ENCODE results near the gene RBM10. TPM values are rescaled to one million over a fixed set of nuclear protein-coding genes. Genes with fewer than 3 reads are reported as not detected.

The RBM10 gene
- total RNA-seq, 1 experiment from 2014 or later, result 56.9 TPM

GRCh38 chrX:47198687-47199080, 53.7 kb downstream of the RBM10 start:
- H3K27ac ChIP-seq (ENCODE audit: low read depth, low read length), result no peak overlapping the region
- H3K79me2 ChIP-seq (ENCODE audit: insufficient read depth, low read length), result peaks cover 74% of the 10 kb centered on the region
- no peaks in the 10 kb centered on the region for H3K27me3 ChIP-seq (ENCODE audit: insufficient read depth, low read length)
- no peak for TF ChIP-seq ELF1 (IDR thresholded peaks at IDR 0.05; ENCODE audit: borderline replicate concordance, low read depth)
- no peak for TF ChIP-seq ATF3 (IDR thresholded peaks at IDR 0.05)
- no peak for TF ChIP-seq EZH2phosphoT487 (IDR thresholded peaks at IDR 0.05; ENCODE audit: borderline replicate concordance)
- TF ChIP-seq SIN3A (IDR thresholded peaks at IDR 0.05; ENCODE audit: low read depth), result no peak
- TF ChIP-seq JUND (IDR thresholded peaks at IDR 0.05), result no peak
- TF ChIP-seq EGR1 (IDR thresholded peaks at IDR 0.05; ENCODE audit: low read depth), result no peak
- no peak for TF ChIP-seq ZNF274 (IDR thresholded peaks at IDR 0.05; ENCODE audit: low read depth, low read length)
- TF ChIP-seq YY1 (IDR thresholded peaks at IDR 0.05; ENCODE audit: extremely low read depth, insufficient replicate concordance, low read depth, low read length), result no peak
- TF ChIP-seq SRF (IDR thresholded peaks at IDR 0.05; ENCODE audit: low read depth), result no peak
- ChIA-PET CTCF (no interaction called here), RAD21 (ENCODE audit: low non-redundant PET in 1 of 2, low total read pairs in 2 of 2, uncharacterized antibody in 2 of 2, unreplicated experiment in 2 of 2) (interaction anchor here in 1 of 2 experiments (0.5 kb wide), 1 partner anchor 325 kb away, joined by 5 read pairs; no protein-coding TSS in a partner anchor), POLR2A (no interaction called here)
- ATAC-seq (no peak), DNase-seq (ENCODE audit: low read depth, low spot score) (no peak)
- no peak overlapping the region for H3K4me2 ChIP-seq (ENCODE audit: low read length)
- no peaks in the 10 kb centered on the region for H3K9me2 ChIP-seq (ENCODE audit: insufficient read depth)
- H2AFZ ChIP-seq (ENCODE audit: low read depth, low read length, poor library complexity, severe bottlenecking), result no peak overlapping the region
- peaks cover 2 to 7% of the 10 kb centered on the region in 2 experiments; a peak in 1 of 4 replicates for H3K4me1 ChIP-seq (ENCODE audit: control insufficient read depth in 1 of 2, insufficient read depth in 2 of 2, low read length in 2 of 2)
- H3K36me3 ChIP-seq (ENCODE audit: control insufficient read depth in 1 of 2, insufficient read depth in 2 of 2, low read length in 2 of 2), result peaks cover 16 to 42% of the 10 kb centered on the region in 2 experiments; a peak in 3 of 4 replicates
- intact Hi-C loops (cut with micrococcal nuclease), result loop anchor here (10.0 kb wide), 1 partner anchor 556 kb away; no protein-coding TSS in a partner anchor
- no peaks in the 10 kb centered on the region for H4K20me1 ChIP-seq (ENCODE audit: insufficient read depth)
- no peak overlapping the region for H3K9ac ChIP-seq (ENCODE audit: low read length)
- no peak overlapping the region for H3K4me3 ChIP-seq (replicated peaks in 1 of 2; ENCODE audit: low read depth in 1 of 2, low read length in 2 of 2)
- no TSS peak for BruUV-seq (replicated peaks)
- no peaks in the 10 kb centered on the region for H3K9me3 ChIP-seq (ENCODE audit: control insufficient read depth in 1 of 2, insufficient read depth in 1 of 2, low read depth in 1 of 2, low read length in 2 of 2)

DNA sequence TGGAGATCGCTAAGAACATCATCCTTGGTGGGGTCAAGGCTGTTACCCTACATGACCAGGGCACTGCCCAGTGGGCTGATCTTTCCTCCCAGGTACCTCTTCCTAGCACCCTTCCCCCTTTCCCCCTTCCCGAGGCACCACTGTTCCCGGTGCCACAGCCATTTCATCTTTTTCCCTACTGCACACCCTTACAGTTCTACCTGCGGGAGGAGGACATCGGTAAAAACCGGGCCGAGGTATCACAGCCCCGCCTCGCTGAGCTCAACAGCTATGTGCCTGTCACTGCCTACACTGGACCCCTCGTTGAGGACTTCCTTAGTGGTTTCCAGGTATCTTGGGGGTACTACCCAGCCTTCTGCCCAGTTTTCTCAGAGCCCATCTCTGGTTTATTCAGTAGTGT, 54.3 kb downstream of the RBM10 start:
- no peaks in the 10 kb centered on the region for H3K9me3 ChIP-seq (ENCODE audit: control insufficient read depth in 1 of 2, insufficient read depth in 1 of 2, low read depth in 1 of 2, low read length in 2 of 2)
- no peak overlapping the region for H3K4me2 ChIP-seq (ENCODE audit: low read length)
- H3K79me2 ChIP-seq (ENCODE audit: insufficient read depth, low read length), result peaks cover 68% of the 10 kb centered on the region
- no peak overlapping the region for H3K9ac ChIP-seq (ENCODE audit: low read length)
- no peak for ATAC-seq
- intact Hi-C loops (cut with micrococcal nuclease), result loop anchor here (10.0 kb wide), 1 partner anchor 556 kb away; no protein-coding TSS in a partner anchor
- no peaks in the 10 kb centered on the region for H4K20me1 ChIP-seq (ENCODE audit: insufficient read depth)
- no peak overlapping the region for H2AFZ ChIP-seq (ENCODE audit: low read depth, low read length, poor library complexity, severe bottlenecking)
- POLR2A ChIA-PET, result no interaction called here
- RAD21 ChIA-PET (ENCODE audit: low non-redundant PET in 1 of 2, low total read pairs in 2 of 2, uncharacterized antibody in 2 of 2, unreplicated experiment in 2 of 2), result no interaction called here
- no peaks in the 10 kb centered on the region for H3K9me2 ChIP-seq (ENCODE audit: insufficient read depth)
- CTCF ChIA-PET, result no interaction called here
- H3K27ac ChIP-seq (ENCODE audit: low read depth, low read length), result no peak overlapping the region
- no TSS peak for BruUV-seq (replicated peaks)
- peaks cover 18 to 44% of the 10 kb centered on the region in 2 experiments; a peak in 3 of 4 replicates for H3K36me3 ChIP-seq (ENCODE audit: control insufficient read depth in 1 of 2, insufficient read depth in 2 of 2, low read length in 2 of 2)
- peaks cover 2 to 7% of the 10 kb centered on the region in 2 experiments; a peak in 1 of 4 replicates for H3K4me1 ChIP-seq (ENCODE audit: control insufficient read depth in 1 of 2, insufficient read depth in 2 of 2, low read length in 2 of 2)
- TF ChIP-seq SRF (IDR thresholded peaks at IDR 0.05; ENCODE audit: low read depth) (no peak), SIN3A (IDR thresholded peaks at IDR 0.05; ENCODE audit: low read depth) (no peak), JUND (IDR thresholded peaks at IDR 0.05) (no peak), YY1 (IDR thresholded peaks at IDR 0.05; ENCODE audit: extremely low read depth, insufficient replicate concordance, low read depth, low read length) (no peak), MAX (IDR thresholded peaks at IDR 0.05) (no peak), ATF3 (IDR thresholded peaks at IDR 0.05) (no peak), ZNF274 (IDR thresholded peaks at IDR 0.05; ENCODE audit: low read depth, low read length) (no peak), POLR2A (IDR thresholded peaks at IDR 0.05; ENCODE audit: borderline replicate concordance, extremely low read depth, insufficient read depth, insufficient read length) (no peak)
- TF ChIP-seq, protein P1, sequence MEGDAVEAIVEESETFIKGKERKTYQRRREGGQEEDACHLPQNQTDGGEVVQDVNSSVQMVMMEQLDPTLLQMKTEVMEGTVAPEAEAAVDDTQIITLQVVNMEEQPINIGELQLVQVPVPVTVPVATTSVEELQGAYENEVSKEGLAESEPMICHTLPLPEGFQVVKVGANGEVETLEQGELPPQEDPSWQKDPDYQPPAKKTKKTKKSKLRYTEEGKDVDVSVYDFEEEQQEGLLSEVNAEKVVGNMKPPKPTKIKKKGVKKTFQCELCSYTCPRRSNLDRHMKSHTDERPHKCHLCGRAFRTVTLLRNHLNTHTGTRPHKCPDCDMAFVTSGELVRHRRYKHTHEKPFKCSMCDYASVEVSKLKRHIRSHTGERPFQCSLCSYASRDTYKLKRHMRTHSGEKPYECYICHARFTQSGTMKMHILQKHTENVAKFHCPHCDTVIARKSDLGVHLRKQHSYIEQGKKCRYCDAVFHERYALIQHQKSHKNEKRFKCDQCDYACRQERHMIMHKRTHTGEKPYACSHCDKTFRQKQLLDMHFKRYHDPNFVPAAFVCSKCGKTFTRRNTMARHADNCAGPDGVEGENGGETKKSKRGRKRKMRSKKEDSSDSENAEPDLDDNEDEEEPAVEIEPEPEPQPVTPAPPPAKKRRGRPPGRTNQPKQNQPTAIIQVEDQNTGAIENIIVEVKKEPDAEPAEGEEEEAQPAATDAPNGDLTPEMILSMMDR (IDR thresholded peaks at IDR 0.05 in 2 of 3, conservative IDR thresholded peaks at IDR 0.05 in 1 of 3; ENCODE audit: borderline replicate concordance in 1 of 3, insufficient read depth in 1 of 3, low read depth in 2 of 3, low read length in 2 of 3), result no peak
- H3K4me3 ChIP-seq (replicated peaks in 1 of 2; ENCODE audit: low read depth in 1 of 2, low read length in 2 of 2), result no peak overlapping the region
- DNase-seq (ENCODE audit: low read depth, low spot score), result no peak
- no peaks in the 10 kb centered on the region for H3K27me3 ChIP-seq (ENCODE audit: insufficient read depth, low read length)
